ENCODE measurements around the gene SDK1.

DNA sequence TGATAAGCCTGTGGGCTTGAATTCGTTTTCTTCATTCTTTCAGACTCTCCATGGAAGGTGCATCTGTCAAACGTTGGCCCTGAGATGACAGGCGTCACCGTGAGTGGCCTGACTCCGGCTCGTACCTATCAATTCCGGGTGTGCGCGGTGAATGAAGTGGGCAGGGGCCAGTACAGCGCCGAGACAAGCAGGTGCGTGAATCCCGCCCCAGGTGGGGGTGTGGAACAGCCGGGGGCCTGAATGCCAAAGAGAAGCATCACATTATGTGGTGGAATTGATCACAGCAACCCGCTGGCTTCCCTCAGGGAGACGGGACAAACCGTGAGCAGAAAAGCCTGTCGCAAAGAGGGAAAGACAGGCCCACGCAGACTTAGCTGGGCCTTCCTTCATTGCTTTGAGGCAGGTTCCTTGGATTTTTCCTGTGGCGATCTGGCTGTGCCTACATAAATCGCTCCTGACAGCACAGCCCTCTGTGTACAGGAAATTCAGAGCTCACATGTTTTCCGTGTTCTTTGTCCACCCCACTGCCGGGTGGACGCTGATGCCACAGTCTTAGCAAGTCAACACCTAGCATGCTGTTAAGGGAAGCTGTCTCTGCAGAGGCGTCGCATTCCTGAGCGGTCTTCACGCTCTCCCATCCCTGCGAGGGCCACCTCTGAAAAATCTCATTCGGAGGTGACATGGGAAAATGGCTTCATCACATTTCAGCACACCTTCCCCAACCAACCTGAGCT, 710.0 kb downstream of the SDK1 start:
- TF ChIP-seq POLR2A (IDR thresholded peaks at IDR 0.05; ENCODE audit: low read length) (no peak), GATA1 (IDR thresholded peaks at IDR 0.05; ENCODE audit: low read depth, low read length) (no peak)
